HCT116 (cell line): ENCODE results near the gene ITPRIPL1.

ENCODE experiments used
- ATF3 ChIP-seq: IDR thresholded peaks from 2 replicates; pipeline ENCODE4 v1.6.1; 2012
- CTCF ChIP-seq, 3 experiments: fragments of 200-600 bp in 1 of 3; sonication (generic) in 1 of 3; IDR thresholded peaks in 2 of 3; conservative IDR thresholded peaks in 1 of 3; 2 replicates each; pipeline ENCODE4 v1.5.1; 2012 to 2017; ENCODE audit warnings: low read depth in 2 of 3, low read length in 2 of 3, antibody characterized with exemption in 1 of 3, borderline replicate concordance in 1 of 3, control low read depth in 1 of 3, mild to moderate bottlenecking in 1 of 3, mixed read lengths in 1 of 3, mixed run types in 1 of 3, moderate library complexity in 1 of 3; ENCODE audit not compliant: insufficient read depth in 1 of 3

- TF ChIP-seq CTCF (IDR thresholded peaks at IDR 0.05 in 2 of 3, conservative IDR thresholded peaks at IDR 0.05 in 1 of 3; ENCODE audit: borderline replicate concordance in 1 of 3, insufficient read depth in 1 of 3, low read depth in 2 of 3, low read length in 2 of 3) (no peak), ATF3 (no peak)
Observed at GRCh38 chr2:96374211-96374951, 49.3 kb downstream of the ITPRIPL1 start.
